Prostate gland (tissue), 2 donors: ENCODE data around the gene HDLBP.

Experiments used
- CTCF ChIP-seq, 4 experiments: fragments of 200-600 bp in 2 of 4; fragments of 450-650 bp in 2 of 4; sonication (generic) in 2 of 4; IDR thresholded peaks; 1 replicate in 3 of 4; 2 replicates in 1 of 4; pipeline ENCODE4 v1.5.1; 2016 to 2019; ENCODE audit warnings: antibody characterized with exemption in 4 of 4, mild to moderate bottlenecking in 2 of 4, moderate library complexity in 2 of 4
- POLR2AphosphoS5 ChIP-seq: sonication (generic); formaldehyde crosslinking; IDR thresholded peaks from one replicate; pipeline ENCODE4 v1.6.1; 2017; ENCODE audit warnings: antibody characterized with exemption

GRCh38 chr2:241252778-241253475 lies 62.5 kb downstream of the HDLBP start:
- no peak for TF ChIP-seq CTCF (IDR thresholded peaks at IDR 0.05)
- no peak for TF ChIP-seq POLR2AphosphoS5
